ENCODE results near the gene NPR2. TPM values are rescaled to one million over a fixed set of nuclear protein-coding genes. Genes with fewer than 3 reads are reported as not detected.

The NPR2 gene
- total and polyA plus RNA-seq, 2 of the 13 experiments (the other 11 are each of a cell fraction or from before 2014, with no cell fraction given): 7.4 to 9.4 TPM

- no TSS peak for BruUV-seq (replicated peaks)
- peak overlapping the region; percentile 21 for H3K27ac ChIP-seq (ENCODE audit: extremely low read length, insufficient read depth, low read length)
- no peaks in the 10 kb centered on the region for H4K20me1 ChIP-seq (ENCODE audit: insufficient read depth, low read length)
- in situ Hi-C loops (cut with HindIII; ENCODE audit: extremely low pct_ligation_motif_present, low pct_unique_long_range_greater_than_20kb): no loop called here
- H3K27me3 ChIP-seq (ENCODE audit: control insufficient read depth in 1 of 2, insufficient read depth in 2 of 2, low read length in 2 of 2): no peaks in the 10 kb centered on the region
- no peaks in the 10 kb centered on the region for H3K36me3 ChIP-seq (replicated peaks in 1 of 2; ENCODE audit: control insufficient read depth in 1 of 2, insufficient read depth in 2 of 2, low read length in 2 of 2)
- H3K4me3 ChIP-seq (replicated peaks in 1 of 3; ENCODE audit: insufficient read depth in 1 of 3, low read depth in 2 of 3, low read length in 3 of 3): no peak overlapping the region
- peak overlapping the region; percentile 32; the same call in 1 of the 2 replicates for H3K4me2 ChIP-seq (ENCODE audit: low read depth, low read length)
- intact Hi-C loops (cut with micrococcal nuclease; ENCODE audit: unreplicated experiment): no loop called here
- ATAC-seq: peak; percentile 66; the same call in 2 of the 3 replicates
- no peak for FAIRE-seq
- no peak overlapping the region for H3K9ac ChIP-seq (ENCODE audit: insufficient read depth, low read depth, low read length)
- no peak overlapping the region for H2AFZ ChIP-seq (ENCODE audit: low read length)
- H3K9me3 ChIP-seq (ENCODE audit: low read length): no peaks in the 10 kb centered on the region
- DNase-seq (ENCODE audit: low spot score): peak; percentile 59
- ChIA-PET POLR2A (interaction anchor here (0.7 to 2.3 kb wide), 5 partner anchors 13 to 42 kb away, joined by 3 to 7 read pairs (median 3); partner anchors contain the start of genes CREB3, GBA2, HINT2 and RGP1), CTCF (ENCODE audit: low intra/inter-chr PET ratio, low total read pairs) (no interaction called here)
- H3K4me1 ChIP-seq (ENCODE audit: insufficient read depth, low read length): peaks cover 50% of the 10 kb centered on the region
- 67% methylated on average over 3 of the region's 3 CpGs for WGBS (ENCODE audit: low lambda C conversion rate)
- peaks cover 7% of the 10 kb centered on the region for H3K79me2 ChIP-seq (ENCODE audit: insufficient read depth, low read length)
- TF ChIP-seq FOSL2 (CRISPR knock-in tag; IDR thresholded peaks at IDR 0.05) (peak; percentile 56), REST (IDR thresholded peaks at IDR 0.05; ENCODE audit: borderline replicate concordance in 1 of 2, low read depth in 1 of 2, low read length in 2 of 2) (no peak), RFX5 (IDR thresholded peaks at IDR 0.05; ENCODE audit: low read depth, low read length) (peak; percentile 38; the same call in 1 of the 2 replicates), SP4 (CRISPR knock-in tag; IDR thresholded peaks at IDR 0.05) (no peak), SIN3A (IDR thresholded peaks at IDR 0.05; ENCODE audit: borderline replicate concordance, low read depth, low read length) (no peak), ARID3A (IDR thresholded peaks at IDR 0.05; ENCODE audit: low read depth, low read length) (peak; percentile 77), ZSCAN9 (CRISPR knock-in tag; IDR thresholded peaks at IDR 0.05; ENCODE audit: borderline replicate concordance) (no peak), ZMYM3 (CRISPR knock-in tag; IDR thresholded peaks at IDR 0.05) (no peak), GMEB2 (CRISPR knock-in tag; IDR thresholded peaks at IDR 0.05; ENCODE audit: low read depth) (no peak), HMG20A (CRISPR knock-in tag; IDR thresholded peaks at IDR 0.05; ENCODE audit: borderline replicate concordance) (peak; percentile 32; the same call in 1 of the 2 replicates), ZNF432 (CRISPR knock-in tag; IDR thresholded peaks at IDR 0.05; ENCODE audit: borderline replicate concordance) (no peak), ATF4 (CRISPR knock-in tag; IDR thresholded peaks at IDR 0.05) (peak in 1 of 2 experiments; percentile 37; a peak in 1 of 4 replicates), ZNF367 (CRISPR knock-in tag; IDR thresholded peaks at IDR 0.05; ENCODE audit: borderline replicate concordance) (no peak), CREBL2 (CRISPR knock-in tag; IDR thresholded peaks at IDR 0.05; ENCODE audit: borderline replicate concordance) (no peak), SAP130 (CRISPR knock-in tag; IDR thresholded peaks at IDR 0.05; ENCODE audit: low read depth) (peak; percentile 80), TBX2 (CRISPR knock-in tag; IDR thresholded peaks at IDR 0.05; ENCODE audit: borderline replicate concordance) (peak; percentile 35; the same call in 1 of the 2 replicates), CEBPG (CRISPR knock-in tag; IDR thresholded peaks at IDR 0.05) (peak; percentile 80), TBP (CRISPR knock-in tag; IDR thresholded peaks at IDR 0.05) (no peak)
These were observed 19.4 kb upstream of the NPR2 start for GRCh38 chr9:35771943-35772342.
